Measurements from ENCODE around the gene CTBP2. TPM values are rescaled to one million over a fixed set of nuclear protein-coding genes. Genes with fewer than 3 reads are reported as not detected.

CTBP2 gene
- total and polyA plus RNA-seq, 11 donors, result 10.1 to 45.5 (median 29.1) TPM

DNA sequence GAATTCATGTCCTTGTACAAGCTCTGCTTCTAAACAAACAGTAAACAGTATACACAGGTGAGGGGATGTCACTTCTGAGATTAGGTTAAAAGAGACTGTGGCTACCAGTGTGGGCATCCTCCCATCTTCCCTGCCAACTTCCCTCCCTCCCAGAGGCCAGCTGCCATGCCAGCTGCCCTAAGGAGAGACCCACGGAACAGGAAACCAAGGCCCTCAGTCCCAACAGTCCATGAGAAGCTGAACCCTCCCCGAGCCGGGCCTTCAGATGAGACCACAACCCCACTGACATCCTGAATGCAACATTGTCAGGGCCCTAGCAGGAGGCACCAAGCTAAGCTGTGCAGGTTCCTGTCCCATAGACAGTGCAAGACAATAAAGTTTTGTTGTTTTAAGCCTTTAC lies 106.1 kb downstream of the CTBP2 start:
- no peak for ATAC-seq
- Histone ChIP-seq H3K27ac (peak overlapping the region in 2 of 12 donors; percentile 9 to 88), H3K36me3 (peaks cover 0 to 8% (median 0%) of the 10 kb centered on the region in 9 donors), H3K4me1 (peaks cover 20 to 88% (median 55%) of the 10 kb centered on the region in 12 donors), H3K27me3 (no peaks in the 10 kb centered on the region), H3K4me3 (no peak overlapping the region), H3K9me3 (no peaks in the 10 kb centered on the region)
- intact Hi-C loops (cut with DNase I), result loop anchor here in 1 of 10 donors (10.0 kb wide), 1 partner anchor 59 kb away; no protein-coding TSS in a partner anchor
- DNase-seq, result no peak
- TF ChIP-seq POLR2A (IDR thresholded peaks at IDR 0.05), result no peak
- TF ChIP-seq, protein P1, sequence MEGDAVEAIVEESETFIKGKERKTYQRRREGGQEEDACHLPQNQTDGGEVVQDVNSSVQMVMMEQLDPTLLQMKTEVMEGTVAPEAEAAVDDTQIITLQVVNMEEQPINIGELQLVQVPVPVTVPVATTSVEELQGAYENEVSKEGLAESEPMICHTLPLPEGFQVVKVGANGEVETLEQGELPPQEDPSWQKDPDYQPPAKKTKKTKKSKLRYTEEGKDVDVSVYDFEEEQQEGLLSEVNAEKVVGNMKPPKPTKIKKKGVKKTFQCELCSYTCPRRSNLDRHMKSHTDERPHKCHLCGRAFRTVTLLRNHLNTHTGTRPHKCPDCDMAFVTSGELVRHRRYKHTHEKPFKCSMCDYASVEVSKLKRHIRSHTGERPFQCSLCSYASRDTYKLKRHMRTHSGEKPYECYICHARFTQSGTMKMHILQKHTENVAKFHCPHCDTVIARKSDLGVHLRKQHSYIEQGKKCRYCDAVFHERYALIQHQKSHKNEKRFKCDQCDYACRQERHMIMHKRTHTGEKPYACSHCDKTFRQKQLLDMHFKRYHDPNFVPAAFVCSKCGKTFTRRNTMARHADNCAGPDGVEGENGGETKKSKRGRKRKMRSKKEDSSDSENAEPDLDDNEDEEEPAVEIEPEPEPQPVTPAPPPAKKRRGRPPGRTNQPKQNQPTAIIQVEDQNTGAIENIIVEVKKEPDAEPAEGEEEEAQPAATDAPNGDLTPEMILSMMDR (IDR thresholded peaks at IDR 0.05), result no peak
- WGBS, 4 donors, result 93 to 100% (median 95%) methylated on average over 3 of the region's 3 CpGs

DNA sequence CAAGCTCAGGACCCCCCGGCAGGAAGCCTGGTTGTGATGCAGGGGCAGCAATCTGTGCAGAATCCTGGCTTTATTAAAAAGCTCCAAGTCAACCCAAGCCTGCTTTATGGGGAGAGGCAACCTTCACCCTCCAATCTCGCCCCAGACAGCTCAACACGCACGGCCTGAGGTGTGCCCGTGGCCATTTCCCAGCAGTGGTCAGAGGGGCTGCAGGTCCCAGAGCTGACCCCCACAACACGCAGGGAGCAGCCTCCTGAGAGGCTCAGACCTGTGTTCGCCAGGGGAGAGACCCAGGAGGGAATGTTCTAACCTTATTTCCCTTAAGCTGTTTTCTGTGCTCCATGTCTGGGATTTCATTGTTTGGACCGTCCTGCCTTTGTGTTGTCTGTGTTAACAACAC lies 108.2 kb downstream of the CTBP2 start:
- no peak overlapping the region for H3K4me3 ChIP-seq
- no peaks in the 10 kb centered on the region for H3K27me3 ChIP-seq
- H3K9me3 ChIP-seq, result no peaks in the 10 kb centered on the region
- H3K27ac ChIP-seq, result no peak overlapping the region
- H3K4me1 ChIP-seq, result peaks cover 7 to 85% (median 49%) of the 10 kb centered on the region in 12 donors
- H3K36me3 ChIP-seq, result peaks cover 0 to 8% (median 0%) of the 10 kb centered on the region in 9 donors
- WGBS, 4 donors, result 88 to 100% (median 93%) methylated on average over 8 of the region's 8 CpGs
- intact Hi-C loops (cut with DNase I), result loop anchor here in 1 of 10 donors (10.0 kb wide), 1 partner anchor 57 kb away; no protein-coding TSS in a partner anchor
- no peak for ATAC-seq
- no peak for DNase-seq
- TF ChIP-seq, protein P1 (IDR thresholded peaks at IDR 0.05), result no peak
- TF ChIP-seq POLR2A (IDR thresholded peaks at IDR 0.05), result no peak

DNA sequence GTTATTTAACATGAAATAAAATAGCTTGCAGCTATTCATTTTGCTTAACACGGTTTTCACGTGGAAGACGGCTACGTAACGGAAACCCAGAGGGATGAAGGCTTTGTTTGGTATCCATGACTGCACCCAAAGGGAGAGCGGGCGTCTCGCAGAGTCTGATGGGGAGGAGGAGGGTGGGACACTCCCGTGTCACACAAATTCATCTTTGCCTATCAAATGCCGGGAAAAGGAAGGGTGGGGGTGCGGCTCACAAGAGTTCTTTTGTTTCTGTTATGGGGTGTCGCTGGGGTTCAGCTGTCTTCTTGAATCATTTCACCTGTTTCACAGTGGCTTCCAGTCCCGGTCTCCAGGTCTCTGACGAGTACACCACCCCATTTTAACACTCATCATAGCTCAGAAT lies 110.0 kb downstream of the CTBP2 start:
- WGBS, 4 donors, result 67 to 79% (median 72%) methylated on average over 14 of the region's 14 CpGs
- Histone ChIP-seq H3K27ac (no peak overlapping the region), H3K27me3 (no peaks in the 10 kb centered on the region), H3K4me3 (no peak overlapping the region), H3K4me1 (peaks cover 0 to 81% (median 38%) of the 10 kb centered on the region in 12 donors), H3K36me3 (peaks cover 0 to 8% (median 0%) of the 10 kb centered on the region in 9 donors), H3K9me3 (no peaks in the 10 kb centered on the region)
- TF ChIP-seq, protein P1 (IDR thresholded peaks at IDR 0.05), result no peak
- no peak for TF ChIP-seq POLR2A (IDR thresholded peaks at IDR 0.05)
- ATAC-seq, result no peak
- no peak for DNase-seq
- intact Hi-C loops (cut with DNase I), result loop anchor here in 1 of 10 donors (10.0 kb wide), 1 partner anchor 56 kb away; no protein-coding TSS in a partner anchor

DNA sequence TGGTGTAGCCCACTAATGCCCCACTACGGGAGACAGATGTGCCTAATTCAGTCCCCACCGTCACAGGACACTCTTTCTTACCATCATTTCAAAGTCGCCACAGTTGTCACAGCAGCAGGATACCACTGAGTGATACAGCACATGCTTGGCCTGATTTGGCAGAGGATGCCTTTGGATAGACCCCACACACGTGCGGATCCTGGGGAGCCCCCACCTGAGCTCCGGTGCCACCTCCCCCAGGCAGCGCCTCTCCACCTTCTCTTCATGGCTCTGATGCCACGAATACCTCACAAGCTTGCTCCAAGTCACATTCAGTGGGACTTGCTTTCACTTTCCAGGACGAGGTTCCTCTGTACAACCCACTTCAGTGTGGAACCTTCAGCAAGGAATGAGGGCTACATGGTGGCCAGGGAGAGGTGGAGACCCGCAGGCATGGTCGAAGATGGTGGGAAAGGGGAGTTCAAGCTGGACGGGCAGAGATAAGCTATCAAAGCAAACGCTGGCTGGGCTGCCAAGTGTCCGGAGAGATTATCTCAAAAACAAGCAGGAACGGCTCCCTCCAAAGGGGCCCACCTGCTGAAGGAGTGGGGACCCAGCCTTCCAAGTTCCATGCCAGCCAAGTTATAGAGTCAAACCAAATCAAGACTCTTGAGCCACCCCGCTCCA lies 111.0 kb downstream of the CTBP2 start:
- ATAC-seq (no peak), DNase-seq (no peak)
- H3K4me3 ChIP-seq, result no peak overlapping the region
- H3K36me3 ChIP-seq, result peaks cover 0 to 5% (median 0%) of the 10 kb centered on the region in 9 donors
- H3K27ac ChIP-seq, result peak overlapping the region in 1 of 12 donors; percentile 35
- intact Hi-C loops (cut with DNase I), result loop anchor here in 8 of 10 donors (2.0 to 10.0 kb wide), 8 partner anchors 47 to 295 kb away; no protein-coding TSS in a partner anchor
- TF ChIP-seq, protein P1 (IDR thresholded peaks at IDR 0.05), result no peak
- TF ChIP-seq POLR2A (IDR thresholded peaks at IDR 0.05), result no peak
- H3K9me3 ChIP-seq, result no peaks in the 10 kb centered on the region
- H3K4me1 ChIP-seq, result peaks cover 2 to 81% (median 43%) of the 10 kb centered on the region in 12 donors
- H3K27me3 ChIP-seq, result no peaks in the 10 kb centered on the region
- 40 to 45% (median 42%) methylated on average over 15 to 16 of the region's 16 CpGs for WGBS, 4 donors
